Germinal center (tissue), 1 donor: ENCODE results near the gene P2RY1.

Source experiments
- DNase-seq: peaks from one replicate; pipeline ENCODE4 v3.0.0; 2012; ENCODE audit warnings: mixed read lengths, low spot score

The P2RY1 gene

GRCh38 chr3:152834776-152835600, at the start of gene P2RY1:
P2RY1 (plus strand) TSS chr3:152835131; CDS start chr3:152835783, 652 bp downstream.
- peak; percentile 65 for DNase-seq

GRCh38 chr3:152786977-152787681, 47.8 kb upstream of the P2RY1 start:
- no peak for DNase-seq

GRCh38 chr3:152790651-152791387, 44.1 kb upstream of the P2RY1 start:
- no peak for DNase-seq

GRCh38 chr3:152793969-152794368, 41.0 kb upstream of the P2RY1 start:
- DNase-seq = no peak

GRCh38 chr3:152797751-152798432, 37.0 kb upstream of the P2RY1 start:
- no peak for DNase-seq

GRCh38 chr3:152811974-152812760, 22.8 kb upstream of the P2RY1 start:
- no peak for DNase-seq

- DNase-seq = no peak
Observed at GRCh38 chr3:152817400-152817799, 17.5 kb upstream of the P2RY1 start.

GRCh38 chr3:152818027-152818426, 16.9 kb upstream of the P2RY1 start:
- no peak for DNase-seq

- DNase-seq = no peak
Observed at GRCh38 chr3:152823173-152823572, 11.8 kb upstream of the P2RY1 start.

GRCh38 chr3:152823781-152824180, 11.2 kb upstream of the P2RY1 start:
- no peak for DNase-seq

- no peak for DNase-seq
Observed at GRCh38 chr3:152825566-152825965, 9.4 kb upstream of the P2RY1 start.

GRCh38 chr3:152826476-152826875, 8.5 kb upstream of the P2RY1 start:
- no peak for DNase-seq

- no peak for DNase-seq
Observed at GRCh38 chr3:152827313-152827712, 7.6 kb upstream of the P2RY1 start.

GRCh38 chr3:152828075-152828840, 6.7 kb upstream of the P2RY1 start:
- DNase-seq = no peak

- no peak for DNase-seq
Observed at GRCh38 chr3:152830245-152830644, 4.7 kb upstream of the P2RY1 start.

GRCh38 chr3:152832046-152832445, 2.9 kb upstream of the P2RY1 start:
- DNase-seq = no peak

- DNase-seq = no peak
Observed at GRCh38 chr3:152833089-152833488, 1.8 kb upstream of the P2RY1 start.

GRCh38 chr3:152834191-152834775, 648 bp upstream of the P2RY1 start:
- DNase-seq = no peak

GRCh38 chr3:152835601-152836102, 721 bp downstream of the P2RY1 start:
- no peak for DNase-seq

- DNase-seq = no peak
Observed at GRCh38 chr3:152836269-152836668, 1.3 kb downstream of the P2RY1 start.
